K562 (cell line): ENCODE measurements around the gene ZNF408. TPM values are rescaled to one million over a fixed set of nuclear protein-coding genes. Genes with fewer than 3 reads are reported as not detected.

Source experiments
- ATAC-seq: fragments of 200-7000 bp; cut with Tn5 transposase; 3 replicates; pipeline ENCODE4 v1.9.1; 2020; ENCODE audit warnings: moderate library complexity
- BruUV-seq: library from RNA; stranded (reverse); fragments of 400-500 nt; replicated peaks from 2 replicates; lab custom pipeline; 2021; lab: Mats Ljungman, UMichigan
- CTCF ChIA-PET: fragments of 300-600 bp; formaldehyde crosslinking; extraction: SDS; loops from one replicate; lab custom pipeline; 2021; ENCODE audit warnings: low intra/inter-chr PET ratio; lab: Yijun Ruan, JAX
- POLR2A ChIA-PET: fragments of 300-600, 350-650 bp; sonication (Branson Sonifier 250); formaldehyde crosslinking; extraction: SDS; loops from one replicate; lab custom pipeline; 2021; ENCODE audit warnings: antibody characterized with exemption, inconsistent platforms; lab: Yijun Ruan, JAX
- DNase-seq, 4 experiments: peaks; one replicate each; pipeline versions ENCODE4 v3.0.0 to v3.0.0-alpha.2; 2011 to 2018; ENCODE audit warnings: low spot score in 3 of 4, mixed read lengths in 3 of 4; ENCODE audit errors: extremely low read depth in 1 of 4
- FAIRE-seq: peaks from 2 replicates; lab custom pipeline; 2011; peaks lifted over from hg19 to GRCh38; lab: Jason Lieb, UNC
- H2AFZ ChIP-seq: 2 replicates; pipeline ENCODE4 v1.6.0; 2011; ENCODE audit warnings: low read depth, low read length, control low read depth, inconsistent platforms
- H3K27ac ChIP-seq: fragments of 200-600 bp; 3 replicates; pipeline ENCODE4 v1.8.0; 2011; ENCODE audit warnings: low read depth, mild to moderate bottlenecking, control low read depth, inconsistent platforms, low read length, moderate library complexity, mixed read lengths; ENCODE audit errors: extremely low read depth
- H3K27me3 ChIP-seq, 2 experiments: fragments of 300-600 bp in 1 of 2; 2 replicates in 1 of 2; 3 replicates in 1 of 2; pipeline versions ENCODE4 v1.6.0 to v1.8.0; 2011; ENCODE audit warnings: inconsistent platforms in 2 of 2, low read length in 2 of 2, mild to moderate bottlenecking in 1 of 2, mixed read lengths in 1 of 2, moderate library complexity in 1 of 2; ENCODE audit not compliant: control insufficient read depth in 2 of 2, insufficient read depth in 2 of 2
- H3K36me3 ChIP-seq: fragments of 300-600 bp; 3 replicates; pipeline ENCODE4 v1.8.0; 2011; ENCODE audit warnings: mild to moderate bottlenecking, low read length, inconsistent platforms; ENCODE audit not compliant: control insufficient read depth, insufficient read depth
- H3K4me1 ChIP-seq, 2 experiments: fragments of 200-600 bp in 1 of 2; replicated peaks in 1 of 2; 2 replicates in 1 of 2; 3 replicates in 1 of 2; pipeline versions ENCODE4 v1.5.1 to v1.8.0; 2011; ENCODE audit warnings: inconsistent platforms in 2 of 2, low read length in 2 of 2, mild to moderate bottlenecking in 1 of 2, mixed read lengths in 1 of 2, moderate library complexity in 1 of 2; ENCODE audit not compliant: control insufficient read depth in 2 of 2, insufficient read depth in 2 of 2
- H3K4me2 ChIP-seq: 2 replicates; pipeline ENCODE4 v1.6.1; 2011; ENCODE audit warnings: low read length, control low read depth, inconsistent platforms, mixed read lengths; ENCODE audit not compliant: insufficient read depth
- H3K4me3 ChIP-seq: fragments of 200-600 bp; sonication (generic), shearing (Covaris generic); 2 replicates; pipeline ENCODE4 v1.5.1; 2016; ENCODE audit warnings: control low read depth, inconsistent platforms
- H3K79me2 ChIP-seq: fragments of 200-600 bp; 3 replicates; pipeline ENCODE4 v1.8.0; 2011; ENCODE audit warnings: low read length, inconsistent platforms; ENCODE audit not compliant: control insufficient read depth, insufficient read depth
- H3K9ac ChIP-seq, 2 experiments: 2 replicates each; pipeline versions ENCODE4 v1.6.0 to v1.6.1; 2011; ENCODE audit warnings: low read depth in 2 of 2, low read length in 2 of 2, control low read depth in 1 of 2, inconsistent platforms in 1 of 2, mild to moderate bottlenecking in 1 of 2, mixed read lengths in 1 of 2; ENCODE audit not compliant: insufficient read depth in 1 of 2
- H3K9me1 ChIP-seq: one replicate; pipeline ENCODE4 v1.6.0; 2011; ENCODE audit warnings: inconsistent platforms, mild to moderate bottlenecking, low read length, moderate library complexity; ENCODE audit not compliant: control insufficient read depth, insufficient read depth
- H3K9me3 ChIP-seq: replicated peaks from 2 replicates; pipeline ENCODE4 v1.5.1; 2011; ENCODE audit warnings: low read depth, low read length, inconsistent platforms; ENCODE audit not compliant: control insufficient read depth, insufficient read depth
- H4K20me1 ChIP-seq: replicated peaks from 2 replicates; pipeline ENCODE4 v1.6.1; 2011; ENCODE audit warnings: low read length, inconsistent platforms, mixed read lengths; ENCODE audit not compliant: control insufficient read depth, insufficient read depth
- ATF2 ChIP-seq: sonication (generic); formaldehyde crosslinking; IDR thresholded peaks from 2 replicates; pipeline ENCODE4 v1.8.1; 2022; ENCODE audit warnings: missing genetic modification reagents
- DIDO1 ChIP-seq: fragments of 450-650 bp; IDR thresholded peaks from 2 replicates; pipeline ENCODE4 v1.6.1; 2016; ENCODE audit warnings: low read depth, missing biosample characterization, missing genetic modification characterization
- DPF2 ChIP-seq: fragments of 450-650 bp; IDR thresholded peaks from 2 replicates; pipeline ENCODE4 v1.6.1; 2016
- FOXK1 ChIP-seq: sonication (generic); formaldehyde crosslinking; IDR thresholded peaks from 2 replicates; pipeline ENCODE4 v1.8.0; 2022; ENCODE audit warnings: missing genetic modification reagents, mild to moderate bottlenecking, borderline replicate concordance
- HMGN3 ChIP-seq: IDR thresholded peaks from 2 replicates; pipeline ENCODE4 v1.6.1; 2011; ENCODE audit warnings: borderline replicate concordance, low read depth, mild to moderate bottlenecking, mixed read lengths, low read length; ENCODE audit not compliant: insufficient read length; ENCODE audit errors: extremely low read depth
- MBD1 ChIP-seq: fragments of 250-450 bp; sonication (Bioruptor Pico); IDR thresholded peaks from 2 replicates; pipeline ENCODE4 v1.8.0; 2022; ENCODE audit warnings: inconsistent platforms
- MCM2 ChIP-seq: fragments of 450-650 bp; IDR thresholded peaks from 2 replicates; pipeline ENCODE4 v1.6.1; 2017; ENCODE audit warnings: low read depth, mild to moderate bottlenecking
- NFE2 ChIP-seq: IDR thresholded peaks from 2 replicates; pipeline ENCODE4 v1.6.1; 2014; ENCODE audit warnings: antibody characterized with exemption, low read depth
- NONO ChIP-seq, 2 experiments: fragments of 200-400 bp in 1 of 2; fragments of 450-650 bp in 1 of 2; formaldehyde crosslinking in 1 of 2; IDR thresholded peaks; 2 replicates each; pipeline ENCODE4 v1.6.1; 2017; ENCODE audit warnings: low read depth in 2 of 2, mild to moderate bottlenecking in 2 of 2, moderate library complexity in 2 of 2, low read length in 1 of 2
- RNF2 ChIP-seq: sonication (generic); IDR thresholded peaks from 2 replicates; pipeline ENCODE4 v1.6.1; 2016
- SPI1 ChIP-seq: IDR thresholded peaks from 2 replicates; pipeline ENCODE4 v1.6.1; 2011; ENCODE audit warnings: low read depth, low read length, control low read depth, borderline replicate concordance
- ZBTB1 ChIP-seq: sonication (generic); formaldehyde crosslinking; IDR thresholded peaks from 2 replicates; pipeline ENCODE4 v1.8.1; 2023; ENCODE audit warnings: missing genetic modification reagents, low read depth, mild to moderate bottlenecking, borderline replicate concordance
- ZNF3 ChIP-seq: fragments of 250-450 bp; sonication (Bioruptor Pico); IDR thresholded peaks from 2 replicates; pipeline ENCODE4 v1.5.0; 2021; ENCODE audit warnings: mild to moderate bottlenecking, moderate library complexity
- ZNF699 ChIP-seq: fragments of 250-450 bp; sonication (Bioruptor Pico); IDR thresholded peaks from 2 replicates; pipeline ENCODE4 v1.8.0; 2021; ENCODE audit warnings: mild to moderate bottlenecking, moderate library complexity; ENCODE audit not compliant: insufficient replicate concordance
- WGBS: fragments of 100-300 bp; shearing (Covaris generic); methylation state at CpG from one replicate; pipeline ENCODE4 v1.1.6; 2016; ENCODE audit warnings: low coverage, mixed read lengths; ENCODE audit not compliant: insufficient coverage; ENCODE audit errors: missing lambda C conversion rate; 5-methylcytosine and 5-hydroxymethylcytosine counted together
- in situ Hi-C: fragments of 300-500 bp; cut with MboI; formaldehyde crosslinking; loops from 4 replicates; pipeline ENCODE4 v1.15.0; 2018; ENCODE audit warnings: inconsistent platforms, mixed read lengths
- intact Hi-C: fragments of 100-400 bp; cut with micrococcal nuclease; formaldehyde crosslinking; loops from 2 replicates; pipeline ENCODE4 v1.14.2; 2022
- polyA plus RNA-seq, 8 experiments: library from polyadenylated mRNA; depleted of rRNA in 4 of 8; stranded (reverse) in 5 of 8; unstranded in 3 of 8; fragments of >200 nt; fragmentation: Nextera tagmentation in 2 of 8; fragmentation: Illumina TruSeq in 1 of 8; extraction: Ambion mirVana in 2 of 8; extraction: Trizol in 1 of 8; gene quantifications; 2 replicates each; pipeline versions ENCODE4 v1.2.1 to v1.2.3, GENCODE V29; 2011 to 2014; ENCODE audit warnings: inconsistent platforms in 1 of 8, missing spikeins in 1 of 8
- total RNA-seq, 7 experiments: library from RNA; depleted of rRNA in 6 of 7; stranded (reverse); fragments of >200 nt in 6 of 7; fragmentation: Illumina TruSeq in 2 of 7; extraction: Trizol in 2 of 7; gene quantifications; 2 replicates each; pipeline versions ENCODE4 v1.2.1 to v1.2.3, GENCODE V29; 2011 to 2021; ENCODE audit warnings: low replicate concordance in 1 of 7

The ZNF408 gene
- total and polyA plus RNA-seq, 9 of the 15 experiments (the other 6 are each of a cell fraction or from before 2014, with no cell fraction given) = 0.15 to 18.4 (median 7.4) TPM

GRCh38 chr11:46680815-46681214 is 20.0 kb upstream of the ZNF408 start:
- ATAC-seq = no peak
- DNase-seq = no peak
- Histone ChIP-seq H3K4me1 (no peaks in the 10 kb centered on the region; a peak in 1 of 5 replicates), H3K27ac (no peak overlapping the region), H3K27me3 (no peaks in the 10 kb centered on the region), H2AFZ (no peak overlapping the region), H3K9ac (no peak overlapping the region), H3K9me3 (no peaks in the 10 kb centered on the region), H3K4me2 (no peak overlapping the region), H3K79me2 (no peaks in the 10 kb centered on the region), H4K20me1 (no peaks in the 10 kb centered on the region), H3K9me1 (peaks cover 2% of the 10 kb centered on the region), H3K36me3 (peaks cover 44% of the 10 kb centered on the region; the same call in 2 of the 3 replicates), H3K4me3 (no peak overlapping the region)
- in situ Hi-C loops (no loop called here), intact Hi-C loops (no loop called here)
- no TSS peak for BruUV-seq
- 85% methylated on average over 19 of the region's 22 CpGs for WGBS
- TF ChIP-seq ATF2 (CRISPR knock-in tag) = no peak
- no peak for TF ChIP-seq MBD1 (CRISPR knock-in tag)
- TF ChIP-seq FOXK1 (CRISPR knock-in tag) = no peak
- no peak for TF ChIP-seq ZNF3
- TF ChIP-seq ZNF699 (CRISPR knock-in tag) = no peak
- no peak for TF ChIP-seq DIDO1 (tag)
- TF ChIP-seq DPF2 = no peak
- no peak for TF ChIP-seq SPI1
- TF ChIP-seq RNF2 = no peak
- no peak for TF ChIP-seq MCM2
- TF ChIP-seq ZBTB1 (CRISPR knock-in tag) = no peak
- no peak for TF ChIP-seq NONO (IDR thresholded peaks at IDR 0.05; ENCODE audit: low read depth in 2 of 2, low read length in 1 of 2)
- no peak for TF ChIP-seq HMGN3
- TF ChIP-seq NFE2 = no peak
- ChIA-PET CTCF (no interaction called here), POLR2A (interaction anchor here (0.6 to 1.3 kb wide), 2 partner anchors 16 to 100 kb away, joined by 3 to 4 read pairs; no protein-coding TSS in a partner anchor)
- FAIRE-seq = no peak
